Activated naive CD4-positive, alpha-beta T cell treated with anti-CD3 and anti-CD28 coated beads, Interleukin-2, amount 50 U/mL, for 72 hours (primary cell): Measurements from ENCODE around the gene MLF2. TPM values are rescaled to one million over a fixed set of nuclear protein-coding genes. Genes with fewer than 3 reads are reported as not detected.

Experiments
- ATAC-seq, 2 donors: fragments of 150-1000 bp; cut with Tn5 transposase; 2 replicates each; pipeline ENCODE4 v1.10.0; 2021; ENCODE audit warnings: mild to moderate bottlenecking in 2 of 2, moderate library complexity in 2 of 2
- DNase-seq, 2 donors: peaks; one replicate each; pipeline ENCODE4 v3.0.0; 2021 to 2022; ENCODE audit warnings: low spot score in 2 of 2
- H3K27ac Mint-ChIP-seq, 2 donors: one replicate each; pipeline ENCODE4 v1.8.0; 2022; ENCODE audit warnings: mild to moderate bottlenecking in 2 of 2, mixed read lengths in 2 of 2
- H3K36me3 Mint-ChIP-seq, 2 donors: one replicate each; pipeline ENCODE4 v1.8.0; 2022; ENCODE audit warnings: mixed read lengths in 2 of 2
- H3K9me3 Mint-ChIP-seq, 2 donors: one replicate each; pipeline ENCODE4 v1.8.0; 2022; ENCODE audit warnings: mixed read lengths in 2 of 2
- total RNA-seq, 2 donors: library from RNA; stranded (reverse); gene quantifications; one replicate each; pipeline ENCODE4 v1.2.3, GENCODE V29; 2022

The MLF2 gene
- total RNA-seq, 2 donors from 2014 or later, result 149 to 275 TPM

DNA sequence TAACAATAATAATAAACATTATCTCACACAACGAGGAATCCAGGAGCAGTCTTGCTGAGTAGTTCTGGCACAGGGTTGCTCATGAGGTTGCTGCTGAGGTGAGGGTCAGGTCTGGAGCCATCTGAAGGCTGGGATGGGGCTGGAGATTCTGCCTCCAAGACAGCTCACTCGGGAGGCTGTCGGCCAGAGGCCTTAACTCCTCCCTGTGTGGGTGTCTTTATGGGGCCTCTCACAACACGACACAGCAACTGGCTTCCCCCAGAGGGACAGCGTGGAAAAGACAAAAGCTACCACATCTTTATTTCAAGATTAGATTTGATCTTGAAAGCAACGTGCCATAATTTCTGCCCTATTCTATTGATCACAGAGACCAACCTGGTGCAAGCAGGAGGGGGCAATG, 29.2 kb upstream of the MLF2 start:
- Mint-ChIP-seq H3K27ac (no peak overlapping the region), H3K9me3 (no peaks in the 10 kb centered on the region), H3K36me3 (peaks cover 5 to 18% of the 10 kb centered on the region in 2 donors)
- ATAC-seq (no peak), DNase-seq (no peak)

DNA sequence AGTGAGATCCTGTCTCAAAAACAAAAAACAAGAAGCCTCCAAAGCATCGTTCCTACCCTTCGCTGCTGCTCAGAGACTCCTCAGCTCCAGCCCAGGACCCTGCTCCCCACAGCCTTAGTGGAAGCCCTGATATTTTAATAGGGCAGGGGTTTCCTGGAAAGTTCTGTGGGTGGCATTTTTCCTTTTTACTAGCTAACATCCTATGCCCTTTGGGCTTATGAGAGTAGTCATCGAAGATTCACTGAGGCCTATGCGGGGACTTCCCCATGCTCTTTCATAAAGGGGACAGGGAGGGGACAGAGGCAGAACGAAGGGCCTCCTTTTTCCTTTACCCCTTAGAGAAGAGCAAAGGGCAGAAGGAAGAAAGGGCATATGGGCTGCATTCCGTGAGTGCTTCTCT, 27.6 kb upstream of the MLF2 start:
- peak; percentile 61 to 81 for ATAC-seq
- peak overlapping the region; percentile 50 to 60 for H3K27ac Mint-ChIP-seq
- peak in 1 of 2 donors; percentile 70 for DNase-seq
- H3K36me3 Mint-ChIP-seq, result peaks cover 14 to 31% of the 10 kb centered on the region in 2 donors
- no peaks in the 10 kb centered on the region for H3K9me3 Mint-ChIP-seq

DNA sequence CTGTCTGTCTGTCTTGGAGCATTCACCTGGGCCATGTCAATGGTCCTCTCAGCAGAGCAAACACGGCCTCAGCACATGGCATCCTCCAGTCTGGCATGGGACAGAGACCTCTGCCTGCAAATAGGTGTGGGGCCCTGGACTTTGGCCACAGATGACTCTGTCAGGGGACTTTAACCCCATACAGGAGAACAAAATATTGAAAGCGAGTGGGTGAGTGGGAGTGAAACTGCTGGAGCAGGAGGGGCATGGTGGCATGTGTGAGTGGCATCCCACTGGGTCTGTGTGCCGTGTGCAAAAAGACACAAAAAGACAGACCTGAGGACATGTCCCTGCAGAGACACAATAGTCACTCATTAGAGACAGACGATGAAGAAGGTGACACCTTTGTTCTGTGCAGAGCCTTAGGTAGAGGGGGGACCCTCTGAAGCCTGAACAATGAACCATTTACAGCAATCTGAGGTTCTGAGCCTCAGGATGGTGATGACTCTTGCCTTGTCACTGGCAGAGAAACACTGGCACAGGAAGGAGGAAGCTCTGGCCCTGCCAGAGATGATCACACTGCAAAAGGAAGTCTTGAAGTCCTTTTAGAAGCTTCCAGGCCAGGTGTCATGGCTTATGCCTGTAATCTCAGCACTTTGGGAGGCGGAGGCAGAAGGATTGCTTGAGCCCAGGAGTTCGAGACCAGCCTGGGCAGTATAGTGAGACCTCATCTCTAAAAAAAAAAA, 26.9 kb upstream of the MLF2 start:
- DNase-seq, result no peak
- H3K27ac Mint-ChIP-seq, result peak overlapping the region; percentile 60 to 78
- ATAC-seq, result peak; percentile 19 to 30

DNA sequence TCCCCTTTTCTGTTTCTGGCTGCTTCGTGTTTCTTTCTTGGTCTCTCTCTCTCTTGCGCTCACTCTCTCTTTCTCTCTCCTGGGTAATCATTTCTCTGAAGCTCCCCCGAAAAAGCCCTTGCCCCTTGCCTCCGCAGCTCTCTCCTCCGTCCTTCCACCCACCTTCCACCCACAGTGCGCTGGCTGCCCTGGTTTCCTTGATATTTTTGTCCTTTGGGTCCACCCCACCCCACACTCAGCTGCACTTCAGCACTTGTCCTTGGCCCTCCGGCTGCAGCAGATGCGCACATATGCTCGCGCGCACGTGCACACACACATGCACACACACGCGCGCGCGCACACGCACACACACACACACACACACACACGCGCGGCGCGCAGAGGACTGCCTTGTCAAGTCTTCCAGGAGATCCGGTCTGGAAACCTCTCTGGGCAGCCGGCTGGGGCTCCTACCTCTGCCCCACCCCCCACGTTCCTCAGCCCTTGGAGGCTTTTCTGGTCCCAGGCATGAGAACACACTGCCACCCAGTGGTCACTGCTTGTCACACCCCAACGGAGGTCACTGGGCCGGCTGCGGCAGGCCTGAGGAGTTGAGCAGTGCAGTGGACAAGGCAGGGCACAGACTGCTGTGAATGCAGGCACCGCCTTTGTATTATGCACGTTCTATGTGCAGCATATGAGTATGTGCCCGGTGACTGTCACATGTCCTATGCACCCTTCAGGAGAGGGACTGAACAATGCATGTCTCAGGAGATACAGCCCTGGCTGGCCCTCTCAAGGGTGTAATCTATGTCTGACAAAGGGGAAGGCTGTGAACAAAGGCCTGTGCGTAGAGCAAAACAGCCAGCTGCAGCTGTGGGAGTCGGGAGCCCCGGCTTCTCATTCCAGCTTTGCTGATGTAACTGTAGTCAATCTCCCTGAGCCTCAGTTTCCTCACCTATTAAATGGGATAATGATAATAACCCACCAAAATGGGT, 25.9 kb upstream of the MLF2 start:
- peak; percentile 89 to 91 for DNase-seq
- Mint-ChIP-seq H3K9me3 (no peaks in the 10 kb centered on the region), H3K36me3 (peaks cover 27 to 47% of the 10 kb centered on the region in 2 donors), H3K27ac (peak overlapping the region; percentile 60 to 78)
- peak; percentile 63 to 79 for ATAC-seq

More for the DNA sequence above, 26.9 kb upstream of the MLF2 start:
- Mint-ChIP-seq H3K36me3 (peaks cover 21 to 38% of the 10 kb centered on the region in 2 donors), H3K9me3 (no peaks in the 10 kb centered on the region)

DNA sequence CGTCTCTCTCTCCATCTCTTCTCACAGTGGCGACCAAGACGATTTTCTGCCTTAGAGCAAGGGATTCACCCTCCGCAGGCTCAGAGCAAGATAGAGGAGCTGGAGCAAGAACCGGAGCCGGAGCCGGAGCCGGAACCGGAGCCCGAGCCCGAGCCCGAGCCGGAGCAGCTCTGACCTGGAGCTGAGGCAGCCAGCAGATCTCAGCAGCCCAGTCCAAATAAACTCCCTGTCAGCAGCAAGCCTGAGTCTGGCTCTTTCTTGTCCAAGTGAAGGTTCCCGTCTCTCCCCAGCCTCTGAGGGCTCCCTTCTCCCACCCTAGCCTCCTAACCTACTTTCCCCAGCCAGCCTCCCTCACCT, 25.3 kb upstream of the MLF2 start:
- H3K9me3 Mint-ChIP-seq, result no peaks in the 10 kb centered on the region
- H3K36me3 Mint-ChIP-seq, result peaks cover 27 to 50% of the 10 kb centered on the region in 2 donors
- DNase-seq (no peak), ATAC-seq (no peak)
- peak overlapping the region in 1 of 2 donors; percentile 60 for H3K27ac Mint-ChIP-seq

DNA sequence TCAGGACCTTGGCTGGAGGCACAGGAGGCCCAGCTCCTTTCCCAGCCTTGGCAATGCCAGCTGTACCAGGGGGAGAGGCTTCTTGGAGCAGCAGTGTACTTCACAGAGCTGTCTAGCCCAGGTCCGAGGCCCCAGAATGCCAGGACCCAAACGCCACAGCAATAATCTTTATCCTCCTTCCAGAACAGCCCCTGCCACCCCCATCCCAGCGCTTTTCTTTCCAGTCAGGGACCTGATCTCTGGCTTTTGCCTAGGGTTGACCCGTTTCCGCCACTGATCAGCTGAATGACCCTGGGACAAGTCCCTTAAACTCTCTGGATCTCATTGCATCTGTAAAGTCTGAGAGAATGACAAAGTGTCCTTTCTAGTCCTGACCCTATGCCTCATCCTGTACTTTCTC, 24.4 kb upstream of the MLF2 start:
- H3K36me3 Mint-ChIP-seq, result peaks cover 27 to 54% of the 10 kb centered on the region in 2 donors
- no peak for ATAC-seq
- H3K9me3 Mint-ChIP-seq, result no peaks in the 10 kb centered on the region
- no peak for DNase-seq
- H3K27ac Mint-ChIP-seq, result peak overlapping the region in 1 of 2 donors; percentile 60

DNA sequence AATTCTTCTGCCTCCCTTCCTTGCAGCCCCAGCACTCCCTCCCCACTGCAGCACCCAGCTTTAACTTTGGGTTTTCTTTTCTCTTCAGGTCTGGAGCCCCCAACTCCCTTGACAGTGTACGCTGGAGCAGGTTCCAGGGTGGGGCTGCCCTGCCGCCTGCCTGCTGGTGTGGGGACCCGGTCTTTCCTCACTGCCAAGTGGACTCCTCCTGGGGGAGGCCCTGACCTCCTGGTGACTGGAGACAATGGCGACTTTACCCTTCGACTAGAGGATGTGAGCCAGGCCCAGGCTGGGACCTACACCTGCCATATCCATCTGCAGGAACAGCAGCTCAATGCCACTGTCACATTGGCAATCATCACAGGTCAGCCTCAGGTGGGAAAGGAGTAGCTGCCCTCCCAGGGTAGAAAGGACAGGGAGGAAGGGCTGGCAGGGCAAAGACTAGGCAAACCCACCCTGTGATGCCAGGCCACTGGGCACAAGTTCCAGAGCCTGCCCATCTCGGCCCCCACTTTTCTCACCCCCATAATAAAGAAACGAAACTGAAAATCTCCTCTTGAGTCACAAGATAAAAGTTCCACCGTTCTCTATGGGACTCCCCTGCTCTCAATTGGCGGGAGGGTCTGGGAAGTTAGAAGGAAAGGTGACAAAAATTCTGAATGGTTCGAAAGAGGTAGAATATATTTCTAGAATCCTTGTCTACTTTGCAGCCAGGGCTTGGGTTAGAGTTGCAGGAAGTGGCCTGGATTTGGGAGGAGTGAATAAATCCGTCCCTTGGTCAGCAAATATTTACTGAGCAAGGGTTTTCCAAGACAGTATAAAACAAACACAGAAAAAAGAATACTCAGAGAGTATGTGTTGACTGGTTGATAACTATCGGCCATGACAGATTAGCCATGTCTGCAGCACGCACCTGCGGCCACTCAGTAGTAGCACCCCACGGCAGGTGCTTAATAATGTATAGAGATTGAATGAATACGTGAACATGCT, 22.5 kb upstream of the MLF2 start:
- no peak for ATAC-seq
- H3K9me3 Mint-ChIP-seq, result no peaks in the 10 kb centered on the region

DNA sequence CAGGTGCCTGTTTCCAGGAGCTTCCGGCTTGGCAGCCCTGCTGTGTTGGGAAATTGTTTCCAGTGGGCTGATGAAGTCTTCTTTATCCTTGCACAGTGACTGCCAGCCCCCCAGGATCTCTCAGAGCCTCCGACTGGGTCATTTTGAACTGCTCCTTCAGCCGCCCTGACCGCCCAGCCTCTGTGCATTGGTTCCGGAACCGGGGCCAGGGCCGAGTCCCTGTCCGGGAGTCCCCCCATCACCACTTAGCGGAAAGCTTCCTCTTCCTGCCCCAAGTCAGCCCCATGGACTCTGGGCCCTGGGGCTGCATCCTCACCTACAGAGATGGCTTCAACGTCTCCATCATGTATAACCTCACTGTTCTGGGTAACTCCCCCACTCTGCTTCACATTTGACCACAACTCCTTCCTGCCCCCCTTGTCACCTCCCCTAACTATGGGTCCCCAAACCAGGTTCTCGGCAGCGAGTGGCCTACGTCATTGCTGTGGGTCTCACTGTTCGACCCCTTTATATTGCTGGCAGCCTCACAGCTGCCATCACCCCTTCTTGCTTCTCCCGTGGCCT, 21.6 kb upstream of the MLF2 start:
- Mint-ChIP-seq H3K9me3 (no peaks in the 10 kb centered on the region), H3K36me3 (peaks cover 27 to 71% of the 10 kb centered on the region in 2 donors), H3K27ac (peak overlapping the region; percentile 74 to 90)
- DNase-seq (no peak), ATAC-seq (no peak)

More for the DNA sequence above, 22.5 kb upstream of the MLF2 start:
- Mint-ChIP-seq H3K36me3 (peaks cover 27 to 66% of the 10 kb centered on the region in 2 donors), H3K27ac (peak overlapping the region; percentile 74 to 90)
- no peak for DNase-seq

DNA sequence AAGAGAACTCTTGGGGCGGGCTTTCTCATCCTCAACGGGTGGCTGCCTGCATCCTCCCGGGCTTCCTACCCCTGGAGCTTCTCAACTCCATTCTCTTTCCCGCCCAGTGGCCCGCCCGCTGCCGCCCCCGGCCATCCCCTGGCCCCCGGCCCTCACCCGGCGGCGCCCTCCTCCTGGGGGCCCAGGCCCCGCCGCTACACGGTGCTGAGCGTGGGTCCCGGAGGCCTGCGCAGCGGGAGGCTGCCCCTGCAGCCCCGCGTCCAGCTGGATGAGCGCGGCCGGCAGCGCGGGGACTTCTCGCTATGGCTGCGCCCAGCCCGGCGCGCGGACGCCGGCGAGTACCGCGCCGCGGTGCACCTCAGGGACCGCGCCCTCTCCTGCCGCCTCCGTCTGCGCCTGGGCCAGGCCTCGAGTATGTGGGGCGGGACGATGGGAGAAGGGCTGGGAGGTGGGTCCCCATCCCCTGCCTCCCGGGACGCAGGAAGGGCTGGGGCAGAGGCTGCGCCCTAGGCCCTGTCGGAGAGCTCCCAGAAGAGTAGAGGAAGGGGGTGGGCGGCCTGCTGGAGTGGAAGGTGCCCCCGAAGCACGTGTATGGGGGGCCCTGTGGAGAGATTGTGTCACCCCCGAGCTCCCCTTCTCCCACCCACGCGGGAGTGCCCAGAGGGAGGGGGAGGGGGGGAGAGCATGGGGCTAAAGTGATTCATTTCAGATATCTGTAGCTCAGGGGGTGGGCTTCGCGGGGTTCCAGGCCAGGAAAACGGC, 20.8 kb upstream of the MLF2 start:
- Mint-ChIP-seq H3K9me3 (no peaks in the 10 kb centered on the region), H3K36me3 (peaks cover 26 to 69% of the 10 kb centered on the region in 2 donors), H3K27ac (peak overlapping the region; percentile 75 to 92)
- ATAC-seq, result peak; percentile 13 to 16
- DNase-seq, result no peak

DNA sequence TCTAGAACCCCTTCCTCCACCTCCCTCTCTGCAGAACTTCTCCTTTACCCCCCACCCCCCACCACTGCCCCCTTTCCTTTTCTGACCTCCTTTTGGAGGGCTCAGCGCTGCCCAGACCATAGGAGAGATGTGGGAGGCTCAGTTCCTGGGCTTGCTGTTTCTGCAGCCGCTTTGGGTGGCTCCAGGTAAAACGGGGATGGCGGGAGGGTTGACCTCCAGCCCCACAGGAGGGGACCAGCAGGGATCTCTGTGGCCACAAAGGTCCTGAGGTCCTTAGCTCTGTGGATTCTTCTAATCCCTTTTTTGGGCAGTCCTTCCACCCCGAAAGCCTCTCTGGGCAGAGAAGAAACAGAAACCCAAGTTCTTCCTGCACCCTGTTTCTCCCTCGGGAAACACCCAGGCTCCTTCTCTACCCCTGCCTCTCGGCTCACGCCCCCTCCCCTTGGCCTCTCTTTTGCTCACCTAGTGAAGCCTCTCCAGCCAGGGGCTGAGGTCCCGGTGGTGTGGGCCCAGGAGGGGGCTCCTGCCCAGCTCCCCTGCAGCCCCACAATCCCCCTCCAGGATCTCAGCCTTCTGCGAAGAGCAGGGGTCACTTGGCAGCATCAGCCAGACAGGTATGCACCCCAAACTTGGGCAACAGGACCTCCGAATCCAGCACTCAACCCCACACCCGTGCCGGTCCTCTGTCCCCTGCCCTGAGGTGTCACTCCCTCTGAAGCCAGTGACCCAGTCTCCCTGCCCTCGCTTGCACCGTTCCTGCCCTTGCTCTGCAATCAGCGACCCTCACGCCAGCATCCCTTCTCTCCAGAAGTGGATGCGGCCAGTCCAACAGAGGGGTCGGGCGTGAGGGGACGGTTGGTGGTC, 20.0 kb upstream of the MLF2 start:
- H3K9me3 Mint-ChIP-seq, result no peaks in the 10 kb centered on the region
- peak in 1 of 2 donors; percentile 25 for ATAC-seq
- H3K36me3 Mint-ChIP-seq, result peaks cover 23 to 62% of the 10 kb centered on the region in 2 donors
- H3K27ac Mint-ChIP-seq, result peak overlapping the region; percentile 75 to 92
- DNase-seq, result no peak

DNA sequence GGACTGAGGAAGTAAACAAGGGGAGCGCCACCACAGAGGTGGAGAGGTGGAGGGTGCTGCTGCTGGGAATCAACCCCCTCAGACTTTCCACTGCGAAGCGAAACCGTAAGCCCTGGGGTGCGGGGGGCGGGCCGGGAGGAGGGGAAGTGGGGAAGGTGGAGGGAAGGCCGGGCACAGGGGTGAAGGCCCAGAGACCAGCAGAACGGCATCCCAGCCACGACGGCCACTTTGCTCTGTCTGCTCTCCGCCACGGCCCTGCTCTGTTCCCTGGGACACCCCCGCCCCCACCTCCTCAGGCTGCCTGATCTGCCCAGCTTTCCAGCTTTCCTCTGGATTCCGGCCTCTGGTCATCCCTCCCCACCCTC, 19.4 kb upstream of the MLF2 start, which contains the start of gene LAG3:
Gene LAG3 (plus strand): TSS at position 190 of the 365 bp plus-strand sequence. CDS start 333 bp downstream, outside the sequence.
- Mint-ChIP-seq H3K9me3 (no peaks in the 10 kb centered on the region), H3K36me3 (peaks cover 29 to 61% of the 10 kb centered on the region in 2 donors), H3K27ac (peak within 1 kb of the TSS; percentile 75 to 92)
- DNase-seq (peak in 1 of 2 donors; percentile 75), ATAC-seq (peak; percentile 68 to 70)

DNA sequence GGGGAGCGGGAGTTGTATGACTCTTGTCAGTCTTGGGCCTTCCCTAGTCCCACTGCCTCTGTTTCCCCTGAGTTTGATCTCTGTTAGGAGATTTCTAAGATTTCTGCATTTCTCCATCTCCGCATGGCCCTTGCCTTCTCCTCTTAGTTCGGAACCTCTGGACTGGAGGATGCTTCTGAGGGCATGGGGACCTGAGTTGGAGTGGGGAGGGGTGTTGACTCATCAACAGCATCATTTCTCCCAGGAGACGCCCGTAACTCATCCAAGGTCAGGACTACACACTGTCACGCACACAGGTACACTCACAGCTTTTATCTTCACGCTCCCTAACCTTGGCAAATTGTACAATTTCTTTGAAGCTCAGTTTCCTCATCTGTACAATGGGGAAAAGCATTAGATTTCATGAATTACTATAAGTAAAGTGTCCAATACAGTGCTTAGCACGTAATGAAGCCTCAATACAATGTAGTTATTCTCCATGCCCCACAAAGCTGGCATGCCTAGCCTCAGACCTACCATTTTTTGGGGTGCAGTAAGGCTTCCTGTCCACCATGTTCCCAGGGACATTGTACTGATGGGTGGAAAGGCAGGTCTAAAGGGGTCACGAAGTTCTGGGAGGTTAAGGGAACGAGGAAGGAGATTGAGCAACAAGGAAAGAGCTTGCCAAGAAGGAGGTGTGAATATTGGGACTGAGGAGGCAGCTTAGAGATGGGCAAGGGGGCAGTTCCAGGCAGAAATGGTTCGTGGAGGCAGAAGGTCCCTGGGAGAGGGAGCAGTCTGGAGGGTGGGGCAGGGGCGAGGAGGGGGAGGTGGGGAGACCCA, 18.8 kb upstream of the MLF2 start:
- H3K27ac Mint-ChIP-seq, result peak overlapping the region; percentile 75 to 92
- DNase-seq (no peak), ATAC-seq (peak in 1 of 2 donors; percentile 1)
- peaks cover 34 to 57% of the 10 kb centered on the region in 2 donors for H3K36me3 Mint-ChIP-seq
- H3K9me3 Mint-ChIP-seq, result no peaks in the 10 kb centered on the region

DNA sequence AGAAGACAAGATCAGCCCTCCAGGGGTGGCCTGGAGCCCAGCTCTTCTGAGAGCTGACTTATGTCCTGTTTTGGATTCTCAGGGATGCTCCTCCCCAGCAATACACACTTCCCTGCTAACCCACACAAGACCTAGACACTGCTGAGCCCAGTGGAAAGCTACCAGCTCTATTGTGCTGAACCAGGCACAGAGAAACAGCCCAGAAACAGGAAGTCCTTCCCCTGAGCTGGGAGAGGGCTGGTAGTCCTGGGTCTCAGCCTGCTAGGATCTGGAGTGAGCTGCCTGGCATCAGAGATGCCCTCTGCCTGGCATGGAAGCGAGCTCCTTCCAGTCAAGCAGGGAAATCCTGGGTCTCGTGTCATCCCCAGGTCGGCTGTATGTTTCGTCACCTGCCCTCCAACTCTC, 18.2 kb upstream of the MLF2 start:
- DNase-seq (no peak), ATAC-seq (peak; percentile 8 to 16)
- Mint-ChIP-seq H3K27ac (peak overlapping the region; percentile 75 to 92), H3K9me3 (no peaks in the 10 kb centered on the region), H3K36me3 (peaks cover 28 to 51% of the 10 kb centered on the region in 2 donors)
